Nephron progenitor cell (in vitro differentiated cells): ENCODE data around the gene LMO3.

Experiments used
- DNase-seq: peaks from one replicate; pipeline ENCODE4 v3.0.0; 2021
- H3K27ac Mint-ChIP-seq: 2 replicates; pipeline ENCODE4 v1.8.0; 2021; ENCODE audit warnings: mild to moderate bottlenecking, moderate library complexity, mixed read lengths
- H3K27me3 Mint-ChIP-seq: 2 replicates; pipeline ENCODE4 v1.8.0; 2021; ENCODE audit warnings: mild to moderate bottlenecking, low read depth, mixed read lengths; ENCODE audit not compliant: poor library complexity
- H3K36me3 Mint-ChIP-seq: 2 replicates; pipeline ENCODE4 v1.8.0; 2021; ENCODE audit warnings: low read depth, mixed read lengths
- H3K4me1 Mint-ChIP-seq: 2 replicates; pipeline ENCODE4 v1.8.0; 2021; ENCODE audit warnings: mixed read lengths
- H3K4me3 Mint-ChIP-seq: 2 replicates; pipeline ENCODE4 v1.8.0; 2021; ENCODE audit warnings: mild to moderate bottlenecking, moderate library complexity, mixed read lengths
- H3K9me3 Mint-ChIP-seq: 2 replicates; pipeline ENCODE4 v1.8.0; 2021; ENCODE audit warnings: mild to moderate bottlenecking, moderate library complexity, mixed read lengths
- TF ChIP-seq, protein P1 (sequence below): fragments of 200-600 bp; sonication (generic); IDR thresholded peaks from 2 replicates; pipeline ENCODE4 v1.5.0; 2021; ENCODE audit warnings: antibody characterized with exemption

Gene LMO3

DNA sequence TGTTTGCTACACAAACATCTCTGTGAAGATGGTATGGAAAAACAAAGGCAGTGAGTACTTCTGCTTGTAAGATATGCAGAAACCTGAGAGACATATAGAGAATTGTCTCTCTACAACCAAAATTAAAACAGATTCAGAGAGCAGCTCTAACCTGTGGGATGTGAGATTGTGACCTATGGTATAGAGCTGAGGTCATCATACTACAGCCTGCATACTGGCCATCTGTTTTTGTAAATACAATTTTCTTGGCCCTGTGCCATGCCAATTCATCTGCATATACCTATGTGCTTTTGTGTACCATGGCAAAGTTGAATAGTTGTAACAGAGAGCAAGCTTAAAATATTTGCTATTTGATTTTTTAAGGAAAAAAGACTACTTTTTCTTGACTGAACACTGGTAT lies 99.6 kb downstream of the LMO3 start:
- Mint-ChIP-seq H3K27ac (no peak overlapping the region), H3K4me1 (no peaks in the 10 kb centered on the region), H3K27me3 (no peaks in the 10 kb centered on the region), H3K9me3 (no peaks in the 10 kb centered on the region), H3K36me3 (no peaks in the 10 kb centered on the region), H3K4me3 (no peak overlapping the region)
- TF ChIP-seq, protein P1, sequence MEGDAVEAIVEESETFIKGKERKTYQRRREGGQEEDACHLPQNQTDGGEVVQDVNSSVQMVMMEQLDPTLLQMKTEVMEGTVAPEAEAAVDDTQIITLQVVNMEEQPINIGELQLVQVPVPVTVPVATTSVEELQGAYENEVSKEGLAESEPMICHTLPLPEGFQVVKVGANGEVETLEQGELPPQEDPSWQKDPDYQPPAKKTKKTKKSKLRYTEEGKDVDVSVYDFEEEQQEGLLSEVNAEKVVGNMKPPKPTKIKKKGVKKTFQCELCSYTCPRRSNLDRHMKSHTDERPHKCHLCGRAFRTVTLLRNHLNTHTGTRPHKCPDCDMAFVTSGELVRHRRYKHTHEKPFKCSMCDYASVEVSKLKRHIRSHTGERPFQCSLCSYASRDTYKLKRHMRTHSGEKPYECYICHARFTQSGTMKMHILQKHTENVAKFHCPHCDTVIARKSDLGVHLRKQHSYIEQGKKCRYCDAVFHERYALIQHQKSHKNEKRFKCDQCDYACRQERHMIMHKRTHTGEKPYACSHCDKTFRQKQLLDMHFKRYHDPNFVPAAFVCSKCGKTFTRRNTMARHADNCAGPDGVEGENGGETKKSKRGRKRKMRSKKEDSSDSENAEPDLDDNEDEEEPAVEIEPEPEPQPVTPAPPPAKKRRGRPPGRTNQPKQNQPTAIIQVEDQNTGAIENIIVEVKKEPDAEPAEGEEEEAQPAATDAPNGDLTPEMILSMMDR = no peak
- no peak for DNase-seq

- H3K4me1 Mint-ChIP-seq = no peaks in the 10 kb centered on the region
- H3K27me3 Mint-ChIP-seq = no peaks in the 10 kb centered on the region
- no peaks in the 10 kb centered on the region for H3K36me3 Mint-ChIP-seq
- H3K4me3 Mint-ChIP-seq = no peak overlapping the region
- H3K9me3 Mint-ChIP-seq = no peaks in the 10 kb centered on the region
- no peak overlapping the region for H3K27ac Mint-ChIP-seq
- no peak for DNase-seq
- TF ChIP-seq, protein P1 = no peak
These were observed 101.8 kb downstream of the LMO3 start for GRCh38 chr12:16504200-16504599.

DNA sequence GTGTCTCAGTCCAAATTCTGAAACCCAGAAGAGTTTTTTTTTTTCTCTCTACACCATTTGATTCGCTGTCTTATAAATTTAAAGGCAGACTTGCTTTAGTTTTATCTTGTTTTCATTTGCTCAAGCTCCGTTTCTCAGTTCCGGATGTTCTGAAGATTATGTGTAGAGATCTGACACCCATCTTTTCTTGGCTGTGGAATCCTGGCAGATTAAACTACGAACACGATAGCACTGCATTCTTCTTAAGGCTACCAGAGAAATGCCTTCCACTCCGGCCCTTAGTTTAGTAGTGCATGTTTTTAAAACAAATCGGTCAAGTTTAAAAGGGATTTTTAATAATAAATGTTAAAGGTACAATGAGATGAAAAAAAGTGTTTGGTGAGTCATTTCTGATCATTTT lies 106.4 kb downstream of the LMO3 start:
- TF ChIP-seq, protein P1 = no peak
- H3K9me3 Mint-ChIP-seq = no peaks in the 10 kb centered on the region
- no peak overlapping the region for H3K27ac Mint-ChIP-seq
- no peaks in the 10 kb centered on the region for H3K36me3 Mint-ChIP-seq
- no peak for DNase-seq
- no peak overlapping the region for H3K4me3 Mint-ChIP-seq
- H3K4me1 Mint-ChIP-seq = no peaks in the 10 kb centered on the region
- H3K27me3 Mint-ChIP-seq = no peaks in the 10 kb centered on the region
